ENCODE measurements around the gene KRT10.

Gene KRT10

DNA sequence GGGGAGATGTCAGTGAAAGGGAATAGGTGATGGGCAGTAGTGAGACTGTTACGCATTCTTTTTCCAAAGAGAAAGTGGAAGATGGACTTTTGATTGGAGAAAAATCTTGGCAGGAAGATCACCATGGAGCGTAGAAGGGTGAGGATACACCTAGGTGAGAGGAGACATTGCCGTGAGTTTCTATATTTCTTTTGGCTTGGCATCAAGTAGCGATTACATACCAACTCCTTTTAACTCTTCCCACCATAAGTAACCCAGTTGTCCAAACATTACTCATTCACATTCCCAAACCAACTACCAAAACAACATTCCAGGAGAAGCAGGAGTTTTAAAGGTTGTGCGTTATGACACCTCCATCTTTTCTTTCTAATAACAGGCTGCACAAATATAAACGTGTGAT, 11.9 kb downstream of the KRT10 start:
- FAIRE-seq (no peak), DNase-seq (ENCODE audit: insufficient read length, low spot score) (no peak)

DNA sequence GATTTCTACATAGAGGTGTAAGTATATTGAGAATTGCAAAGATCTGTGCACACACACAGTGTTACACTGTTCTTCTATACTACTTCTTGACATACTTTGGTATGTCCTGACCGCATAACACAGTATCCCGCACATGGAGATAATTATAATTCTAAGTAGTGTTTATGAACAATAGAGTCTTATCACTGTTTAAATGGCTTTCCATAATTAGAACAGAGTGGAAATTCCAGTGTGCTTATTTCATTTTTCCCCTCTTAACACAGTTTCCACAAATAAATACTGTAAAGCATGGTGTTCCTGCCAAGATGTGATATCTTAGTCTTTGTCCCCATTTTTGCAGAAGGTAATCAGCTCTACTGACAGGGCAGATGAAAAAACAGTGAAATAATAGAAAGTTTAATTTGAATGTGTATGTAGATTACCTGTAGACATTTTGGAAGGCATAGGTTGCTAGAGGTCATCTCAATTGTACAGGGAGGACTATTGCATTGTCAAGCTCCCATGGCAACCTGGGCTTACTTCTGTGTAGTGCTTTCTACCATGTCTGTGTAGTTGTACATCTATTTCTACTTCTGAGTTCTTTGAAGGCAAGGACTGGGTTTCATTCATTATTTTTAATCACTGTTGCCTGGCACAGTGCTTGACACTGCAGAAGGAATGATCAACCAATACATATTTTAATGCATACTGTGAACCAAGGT, 12.5 kb downstream of the KRT10 start:
- no peak for DNase-seq (ENCODE audit: insufficient read length, low spot score)

DNA sequence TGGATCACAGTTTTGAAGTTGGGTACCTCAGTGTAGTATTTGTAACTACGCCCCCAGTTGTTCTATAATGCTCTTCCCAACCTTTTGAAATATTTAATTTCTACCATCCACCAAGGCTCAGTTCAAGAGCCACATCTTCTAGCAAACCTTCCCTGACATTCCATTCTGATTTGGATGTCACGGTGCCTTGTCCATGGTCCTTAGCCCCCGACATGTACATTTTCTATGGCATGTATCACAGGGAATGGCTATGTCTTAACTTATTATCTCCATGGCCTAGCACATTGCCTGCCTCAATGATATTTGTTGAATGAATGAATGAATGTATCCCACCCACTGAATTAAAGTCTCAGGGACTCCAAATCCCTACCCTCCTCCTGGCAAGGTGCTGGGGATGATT, 16.3 kb downstream of the KRT10 start:
- no peak for DNase-seq (ENCODE audit: insufficient read length, low spot score)
- FAIRE-seq: no peak

More for the DNA sequence above, 12.5 kb downstream of the KRT10 start:
- peak; percentile 4 for FAIRE-seq

DNA sequence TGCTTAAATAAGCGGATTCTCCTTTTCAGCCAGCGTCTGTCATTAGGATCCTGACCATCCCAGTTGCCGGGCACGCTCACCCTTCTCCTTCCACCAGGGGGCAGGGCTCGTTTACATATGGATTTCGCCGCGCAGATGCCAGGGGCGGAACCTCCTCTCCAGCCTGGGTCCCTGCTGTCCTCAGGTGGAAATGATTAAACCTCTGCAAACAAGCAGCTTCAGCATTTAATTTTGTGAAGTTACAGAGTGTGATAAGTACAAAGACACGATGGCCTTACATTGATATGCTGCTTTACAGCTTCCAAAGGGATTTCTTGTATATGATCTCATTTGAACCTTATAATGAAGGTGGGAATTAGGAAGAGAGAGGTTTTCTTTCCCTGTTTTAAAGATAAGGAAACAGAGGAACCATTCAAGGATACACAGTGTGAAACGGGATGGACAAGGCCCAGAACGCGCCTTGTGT, 18.8 kb downstream of the KRT10 start:
- FAIRE-seq (peak; percentile 84), DNase-seq (ENCODE audit: insufficient read length, low spot score) (peak; percentile 86)

DNA sequence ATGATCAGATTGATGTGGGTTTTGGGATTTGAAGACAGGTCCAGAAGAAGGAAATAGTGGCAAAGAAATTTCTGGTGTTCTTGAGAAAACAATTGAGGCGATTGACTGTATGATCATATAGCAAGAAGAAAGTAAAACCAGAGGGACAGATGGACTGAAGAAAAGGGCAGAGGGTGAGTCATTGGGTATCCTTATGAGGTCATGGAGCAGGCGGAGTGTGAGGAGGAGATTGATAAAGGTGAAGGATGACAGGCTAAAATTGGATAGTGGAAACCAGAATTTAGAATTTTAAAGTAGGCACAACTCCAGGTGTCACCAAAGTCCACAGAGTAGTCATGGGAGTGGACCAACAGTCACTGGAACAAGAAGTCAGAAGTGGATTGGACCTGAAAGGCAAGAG, 21.3 kb downstream of the KRT10 start:
- no peak for FAIRE-seq

DNA sequence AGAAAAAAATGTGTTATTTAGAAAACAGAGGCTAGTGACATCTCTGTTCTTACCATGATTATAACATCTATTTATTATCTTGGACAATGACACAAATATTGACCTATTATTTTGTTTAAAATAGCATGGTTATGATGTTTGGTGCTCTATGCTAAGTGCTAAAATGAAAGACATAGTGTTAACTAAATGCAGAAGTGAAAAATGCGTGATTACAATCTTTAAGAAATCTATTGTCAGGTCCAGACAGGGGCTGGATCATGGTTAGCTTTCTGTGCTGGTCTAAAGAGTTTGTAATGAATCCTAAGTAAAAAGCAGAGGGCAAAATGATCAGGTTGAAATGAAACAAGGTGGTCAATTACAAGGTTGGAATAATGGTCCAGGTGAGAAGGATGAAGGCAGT, 22.0 kb downstream of the KRT10 start:
- no peak for FAIRE-seq
- no peak for DNase-seq (ENCODE audit: insufficient read length, low spot score)

More for the DNA sequence above, 21.3 kb downstream of the KRT10 start:
- no peak for DNase-seq (ENCODE audit: insufficient read length, low spot score)

DNA sequence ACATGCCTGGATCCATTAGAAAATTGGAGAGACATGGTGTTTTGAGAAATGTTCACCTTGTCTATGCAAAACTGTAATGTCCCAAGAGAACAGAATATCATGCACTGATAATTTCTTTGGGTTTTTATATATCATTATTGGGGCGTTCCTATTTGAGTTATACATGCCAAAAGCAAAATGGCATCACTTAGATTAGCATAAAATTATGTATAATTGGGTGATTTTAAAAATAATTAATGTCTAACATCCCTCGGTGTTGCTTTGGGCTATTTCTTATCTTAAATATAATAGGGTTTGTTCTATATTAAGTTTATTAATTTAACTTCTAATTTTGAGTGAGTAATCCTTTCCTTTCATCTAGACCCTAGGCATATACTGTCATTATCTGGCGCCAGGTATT, 22.6 kb downstream of the KRT10 start, which contains the start of gene KRT28:
TSS of gene KRT28 (minus strand) at position 101 of the 400 bp plus-strand sequence. CDS start at position 35, 66 bp downstream.
- DNase-seq (ENCODE audit: insufficient read length, low spot score) (no peak), FAIRE-seq (no peak)

DNA sequence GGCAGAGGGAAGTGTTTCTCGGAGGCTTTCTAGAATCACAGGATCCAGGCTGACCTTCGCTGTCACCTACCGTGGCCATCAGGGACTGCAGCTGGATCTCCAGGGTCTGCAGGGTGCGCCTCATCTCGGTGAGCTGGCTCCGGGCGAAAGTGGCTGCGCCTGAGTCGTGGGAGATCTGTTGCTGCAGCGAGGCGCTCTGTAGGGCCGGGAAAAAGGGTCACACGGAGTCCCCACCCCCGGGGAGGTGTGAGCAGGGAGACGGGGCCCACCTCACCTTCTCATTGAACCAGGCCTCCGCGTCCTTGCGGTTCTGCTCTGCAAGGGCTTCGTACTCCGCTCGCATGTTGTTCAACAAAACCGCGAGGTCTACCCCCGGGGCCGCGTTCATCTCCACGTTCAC, 25.6 kb downstream of the KRT10 start:
- DNase-seq (ENCODE audit: insufficient read length, low spot score): no peak
- no peak for FAIRE-seq

DNA sequence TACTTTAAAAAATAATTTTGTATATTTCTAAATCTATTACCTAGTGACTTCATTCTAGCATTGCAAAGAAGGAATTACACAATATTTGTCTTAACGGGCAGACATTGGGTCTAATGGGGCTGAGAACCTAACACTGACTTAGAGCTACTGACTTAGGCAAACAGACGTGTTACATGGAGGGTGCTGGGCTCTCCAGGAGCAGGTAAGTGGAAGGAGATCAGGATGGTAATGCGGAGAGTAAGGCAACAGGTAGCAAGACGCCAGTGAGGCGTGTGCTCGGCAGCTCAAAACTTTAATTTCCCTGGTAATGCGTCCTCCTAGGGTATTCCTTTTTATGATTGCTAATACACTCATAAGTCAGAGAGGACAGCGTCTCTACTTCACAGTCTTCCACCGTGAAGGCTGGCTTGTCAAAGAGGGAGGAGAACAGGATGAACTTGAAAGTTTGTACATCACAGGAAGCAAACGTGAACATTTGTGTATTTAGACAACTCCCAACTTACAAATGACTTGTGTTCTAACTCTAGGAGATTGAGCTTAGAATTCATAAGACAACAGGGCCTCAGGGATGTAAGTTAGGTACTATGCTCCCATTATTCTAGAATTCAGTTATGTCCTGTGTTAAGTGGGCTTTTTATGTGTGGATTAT, 27.3 kb downstream of the KRT10 start:
- DNase-seq (ENCODE audit: insufficient read length, low spot score) (no peak), FAIRE-seq (peak; percentile 66)

DNA sequence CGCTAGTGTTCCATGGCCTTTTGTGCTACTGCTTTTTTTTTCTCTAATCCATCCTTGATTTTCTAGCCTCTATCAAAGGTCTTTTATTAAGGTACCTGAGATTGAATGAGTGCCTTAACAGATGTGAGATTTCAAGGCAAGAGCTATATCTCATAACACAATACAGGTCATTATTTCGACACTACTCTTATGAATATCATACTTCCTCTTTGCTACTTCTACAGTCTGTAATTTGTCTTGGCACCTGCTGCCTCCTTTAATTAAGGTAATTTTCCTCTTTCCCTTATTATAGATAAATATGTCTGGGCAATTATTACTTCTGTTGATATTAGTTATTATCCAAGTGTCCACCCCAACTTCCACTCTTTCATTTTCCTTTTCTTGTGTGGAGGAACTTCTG, 27.9 kb downstream of the KRT10 start:
- FAIRE-seq (no peak), DNase-seq (ENCODE audit: insufficient read length, low spot score) (no peak)

DNA sequence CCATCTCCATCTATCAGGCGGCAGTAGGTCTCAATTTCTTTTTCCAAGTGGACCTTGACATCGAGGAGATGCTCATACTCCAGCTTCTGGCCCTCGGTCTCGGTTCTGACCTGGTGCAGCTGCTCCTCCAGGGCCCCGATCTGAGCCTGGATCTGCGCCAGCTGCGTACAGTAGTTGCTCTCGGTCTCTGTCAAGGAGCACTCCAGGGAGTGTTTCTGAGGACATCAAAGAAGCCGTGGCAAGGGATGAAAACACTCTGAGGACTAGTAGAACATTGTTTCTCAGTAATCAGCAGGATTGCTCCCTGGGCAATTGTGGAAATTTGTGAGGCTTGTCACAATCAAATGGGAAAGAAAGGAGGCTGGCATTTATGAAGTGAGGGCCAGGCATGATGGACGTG, 28.6 kb downstream of the KRT10 start:
- DNase-seq (ENCODE audit: insufficient read length, low spot score) (no peak), FAIRE-seq (no peak)

DNA sequence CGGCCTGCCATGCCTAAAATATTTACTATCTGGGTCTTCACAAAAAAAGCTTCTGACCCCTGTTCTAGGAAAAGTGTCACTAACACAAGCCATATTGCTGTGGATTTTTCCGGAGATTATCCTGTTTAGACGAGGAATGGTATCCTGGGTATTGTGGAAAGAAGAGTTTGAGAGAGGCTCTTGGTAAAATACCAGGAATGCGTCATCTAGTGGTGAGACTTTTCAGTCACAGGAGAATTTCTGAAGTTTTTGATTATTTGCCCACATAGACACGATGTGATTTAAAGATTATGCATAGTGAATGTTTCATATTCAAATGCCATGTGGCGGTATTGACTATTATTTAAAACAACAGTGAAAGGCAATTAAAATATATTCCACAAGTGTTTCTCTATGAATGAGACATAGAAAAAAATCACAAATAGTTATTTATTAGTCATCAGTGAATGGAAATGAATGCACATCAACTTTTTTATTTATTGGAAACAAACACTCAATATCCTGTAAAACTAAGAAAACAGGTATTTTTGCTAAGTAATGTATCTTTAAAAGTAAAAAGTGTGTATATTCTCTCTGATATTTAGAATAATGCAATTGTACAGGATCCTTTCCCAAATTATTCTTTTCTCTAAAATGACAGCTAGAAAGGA, 30.5 kb downstream of the KRT10 start:
- DNase-seq (ENCODE audit: insufficient read length, low spot score) (peak; percentile 30), FAIRE-seq (no peak)

DNA sequence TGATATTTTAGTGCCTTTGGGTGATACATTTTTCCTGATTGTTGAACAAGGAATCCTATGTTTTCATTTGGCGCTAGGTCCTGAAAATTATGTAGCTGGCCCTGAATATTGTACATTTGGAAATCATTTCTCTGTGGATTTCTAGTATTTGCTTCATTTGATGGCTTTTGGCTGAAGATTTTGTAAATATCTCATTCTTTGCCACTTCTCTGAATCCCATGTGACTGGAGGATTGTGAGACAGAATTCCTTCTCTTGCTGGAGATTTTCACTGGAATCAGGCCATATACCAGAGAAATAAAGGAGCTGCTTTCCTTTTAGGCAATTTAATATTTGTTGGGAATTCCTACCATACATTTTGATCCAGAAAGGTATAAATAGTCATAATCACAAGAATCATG, 31.3 kb downstream of the KRT10 start:
- DNase-seq (ENCODE audit: insufficient read length, low spot score) (no peak), FAIRE-seq (no peak)

DNA sequence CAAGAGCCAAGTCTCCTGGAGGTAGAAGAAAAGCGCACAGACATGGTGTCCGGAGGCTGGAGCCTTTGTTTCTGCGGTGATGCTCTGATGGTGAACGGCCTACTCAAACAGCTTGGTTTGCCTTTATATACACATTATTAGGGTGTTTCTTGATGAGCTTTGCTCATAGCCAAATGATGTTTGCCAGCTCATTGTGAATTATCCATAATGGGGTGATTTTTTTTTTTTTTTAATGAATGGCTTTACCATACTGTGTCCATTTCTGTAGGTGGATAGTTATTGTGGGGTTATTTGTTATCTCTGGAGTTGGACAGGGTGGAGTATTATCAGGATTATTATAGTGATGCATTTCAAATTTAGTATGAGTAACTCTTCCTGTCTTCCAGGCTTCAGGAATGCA, 40.0 kb downstream of the KRT10 start, which contains the start of gene KRT27:
TSS of gene KRT27 (minus strand) at position 101 of the 400 bp plus-strand sequence. CDS start at position 44, 57 bp downstream.
- DNase-seq (ENCODE audit: insufficient read length, low spot score) (no peak), FAIRE-seq (no peak)

DNA sequence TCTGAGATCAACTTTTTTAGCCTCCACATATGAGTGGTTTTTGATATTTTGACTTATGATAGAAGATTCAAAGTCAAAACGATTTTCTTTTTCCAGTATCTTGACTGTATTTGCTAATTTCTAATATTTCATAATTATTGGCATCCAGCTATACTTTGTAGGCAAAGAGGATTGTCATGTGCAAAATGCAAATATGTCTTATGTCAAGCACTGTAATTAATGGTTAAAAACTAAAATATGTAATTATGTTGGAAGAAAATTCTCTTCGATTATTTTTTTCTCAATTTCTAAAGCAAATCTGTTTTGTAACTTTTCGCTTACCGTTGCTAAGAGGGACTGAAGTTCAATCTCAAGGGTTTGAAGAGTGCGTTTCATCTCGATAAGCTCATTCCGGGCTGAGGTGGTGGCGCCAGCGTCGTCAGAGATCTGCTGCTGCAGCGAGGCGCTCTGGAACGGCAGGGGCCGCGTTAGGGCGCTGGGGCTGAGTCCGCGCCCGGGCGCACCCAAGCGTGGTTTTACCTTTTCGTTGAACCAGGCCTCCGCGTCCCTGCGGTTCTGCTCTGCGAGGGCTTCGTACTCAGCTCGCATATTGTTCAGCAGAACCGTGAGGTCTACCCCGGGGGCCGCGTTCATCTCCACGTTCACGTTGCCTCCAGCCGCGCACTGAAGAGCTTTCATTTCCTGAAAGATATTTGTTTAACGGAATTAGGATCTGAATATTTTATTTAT, 43.1 kb downstream of the KRT10 start:
- DNase-seq (ENCODE audit: insufficient read length, low spot score) (no peak), FAIRE-seq (no peak)

DNA sequence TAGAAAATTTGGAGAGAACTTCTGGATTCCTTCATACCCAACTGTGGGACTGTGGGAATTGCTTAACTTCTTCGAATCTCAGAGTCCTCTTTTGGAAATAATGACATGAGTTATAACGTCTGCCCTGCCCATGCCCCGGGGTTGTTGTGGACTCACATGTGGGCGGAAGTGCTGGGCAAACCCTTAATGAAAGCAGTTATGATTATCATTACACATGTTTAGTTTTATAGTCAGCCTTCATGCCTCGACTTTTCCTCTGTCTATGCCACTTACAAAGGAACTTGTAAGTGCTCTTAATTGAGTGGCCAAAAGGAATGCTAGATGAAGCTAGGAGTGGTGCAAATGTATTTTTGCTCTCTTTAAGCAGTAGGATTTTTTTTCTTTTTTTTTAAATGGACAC, 44.0 kb downstream of the KRT10 start:
- no peak for FAIRE-seq
- no peak for DNase-seq (ENCODE audit: insufficient read length, low spot score)

DNA sequence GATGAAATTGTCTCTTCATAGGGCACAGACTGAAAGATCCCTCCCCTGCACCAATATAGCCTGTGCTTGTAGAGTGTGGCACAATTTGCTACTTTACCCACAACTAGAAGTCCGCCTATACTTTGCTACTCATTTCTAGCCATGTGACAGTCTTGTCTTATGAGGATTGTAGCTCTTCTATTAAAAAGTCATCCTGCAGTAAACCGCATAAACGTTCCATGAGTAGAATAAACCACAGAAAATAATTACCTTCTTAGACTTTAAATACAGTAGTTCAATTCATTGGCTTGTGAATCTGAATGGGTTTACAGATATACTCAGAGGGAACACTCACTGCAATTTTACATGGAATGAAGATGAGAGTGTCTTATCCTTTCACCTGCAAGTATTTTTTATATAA, 44.4 kb downstream of the KRT10 start:
- no peak for FAIRE-seq
- no peak for DNase-seq (ENCODE audit: insufficient read length, low spot score)

DNA sequence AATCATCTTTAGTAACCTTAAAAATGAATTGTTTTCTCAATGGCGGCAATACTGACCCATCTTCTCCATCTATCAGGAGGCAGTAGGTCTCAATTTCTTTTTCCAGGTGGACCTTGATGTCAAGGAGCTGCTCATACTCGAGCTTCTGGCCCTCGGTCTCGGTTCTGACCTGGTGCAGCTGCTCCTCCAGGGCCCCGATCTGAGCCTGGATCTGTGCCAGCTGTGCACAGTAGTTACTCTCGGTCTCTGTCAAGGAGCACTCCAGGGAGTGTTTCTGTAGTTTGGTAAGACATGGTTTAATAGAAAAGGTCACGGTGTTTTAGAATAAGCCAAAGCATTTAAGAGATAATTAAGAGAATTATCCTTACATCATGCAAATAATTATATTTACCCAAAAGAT, 45.0 kb downstream of the KRT10 start:
- FAIRE-seq (no peak), DNase-seq (ENCODE audit: insufficient read length, low spot score) (no peak)

DNA sequence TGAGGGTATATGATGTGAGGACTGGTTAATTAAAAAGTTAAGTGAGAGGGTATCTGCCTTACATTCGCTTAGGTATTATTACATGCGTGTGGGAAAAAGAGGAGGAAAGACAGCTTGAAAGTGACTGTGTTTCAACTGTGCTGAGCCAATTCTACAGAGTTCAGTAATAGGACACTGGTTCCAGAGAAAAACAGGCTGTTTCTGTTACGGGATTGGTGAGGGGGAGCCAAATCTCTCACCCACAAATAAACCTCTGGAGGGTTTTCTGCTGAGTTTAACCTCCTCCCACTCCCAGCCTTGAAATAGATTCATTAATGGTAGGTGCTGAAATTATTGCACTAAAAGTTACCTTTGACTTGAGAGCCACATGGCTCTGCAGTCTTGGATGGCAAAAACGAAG, 46.5 kb downstream of the KRT10 start:
- DNase-seq (ENCODE audit: insufficient read length, low spot score): no peak
- peak; percentile 16 for FAIRE-seq

DNA sequence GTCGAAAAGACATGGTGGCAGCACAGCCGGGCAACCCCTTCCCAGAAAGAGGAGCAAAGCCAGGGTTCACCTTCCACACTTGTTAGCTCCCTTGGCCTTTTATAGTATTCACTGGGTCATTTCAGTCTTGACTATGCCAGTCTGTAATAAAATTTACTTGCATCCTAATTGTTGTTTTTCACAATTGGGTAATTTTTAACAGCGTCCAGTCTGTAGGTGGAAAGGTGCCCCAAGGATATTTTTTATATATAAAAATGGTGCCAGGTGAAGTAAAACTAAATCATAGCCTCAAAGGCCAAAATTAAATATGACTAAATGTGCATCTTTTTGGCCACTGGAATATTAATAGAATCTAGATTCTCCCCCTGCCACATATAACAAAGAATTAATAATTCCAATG, 50.3 kb downstream of the KRT10 start, which contains the start of gene KRT26:
TSS of gene KRT26 (minus strand) at position 101 of the 400 bp plus-strand sequence. CDS start at position 13, 88 bp downstream.
- FAIRE-seq (no peak), DNase-seq (ENCODE audit: insufficient read length, low spot score) (no peak)

Data from HTR-8/SVneo (cell line).